ENCODE data around the gene ZNF768. TPM values are rescaled to one million over a fixed set of nuclear protein-coding genes. Genes with fewer than 3 reads are reported as not detected.

ZNF768 gene
- total RNA-seq, 1 donor from 2014 or later = 37.1 TPM

DNA sequence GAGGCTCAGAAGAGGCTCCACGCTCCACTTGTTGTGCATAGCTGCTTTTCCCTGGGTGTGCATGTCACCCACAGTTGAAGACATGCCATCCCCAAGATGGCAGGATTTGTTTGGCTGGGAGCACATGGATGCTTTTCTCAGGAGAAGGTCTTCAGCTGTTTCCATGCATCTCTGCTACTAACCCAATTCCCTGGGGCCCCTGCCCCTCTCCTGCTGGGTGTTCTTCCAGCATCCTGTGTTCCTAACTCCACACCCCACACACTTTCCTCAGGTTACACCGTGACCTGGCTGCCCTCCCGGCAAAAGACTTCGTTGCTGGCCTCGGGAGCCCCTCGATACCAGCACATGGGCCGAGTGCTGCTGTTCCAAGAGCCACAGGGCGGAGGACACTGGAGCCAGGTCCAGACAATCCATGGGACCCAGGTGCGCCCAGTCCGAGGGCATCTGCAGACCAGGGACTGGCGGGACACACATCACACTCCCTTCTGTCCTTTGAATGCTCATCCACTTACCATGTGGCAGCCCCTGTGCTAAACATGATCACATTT, 32.4 kb downstream of the ZNF768 start:
- H3K4me1 Mint-ChIP-seq (ENCODE audit: unreplicated experiment) = peaks cover 13% of the 10 kb centered on the region
- TF ChIP-seq, protein P1, sequence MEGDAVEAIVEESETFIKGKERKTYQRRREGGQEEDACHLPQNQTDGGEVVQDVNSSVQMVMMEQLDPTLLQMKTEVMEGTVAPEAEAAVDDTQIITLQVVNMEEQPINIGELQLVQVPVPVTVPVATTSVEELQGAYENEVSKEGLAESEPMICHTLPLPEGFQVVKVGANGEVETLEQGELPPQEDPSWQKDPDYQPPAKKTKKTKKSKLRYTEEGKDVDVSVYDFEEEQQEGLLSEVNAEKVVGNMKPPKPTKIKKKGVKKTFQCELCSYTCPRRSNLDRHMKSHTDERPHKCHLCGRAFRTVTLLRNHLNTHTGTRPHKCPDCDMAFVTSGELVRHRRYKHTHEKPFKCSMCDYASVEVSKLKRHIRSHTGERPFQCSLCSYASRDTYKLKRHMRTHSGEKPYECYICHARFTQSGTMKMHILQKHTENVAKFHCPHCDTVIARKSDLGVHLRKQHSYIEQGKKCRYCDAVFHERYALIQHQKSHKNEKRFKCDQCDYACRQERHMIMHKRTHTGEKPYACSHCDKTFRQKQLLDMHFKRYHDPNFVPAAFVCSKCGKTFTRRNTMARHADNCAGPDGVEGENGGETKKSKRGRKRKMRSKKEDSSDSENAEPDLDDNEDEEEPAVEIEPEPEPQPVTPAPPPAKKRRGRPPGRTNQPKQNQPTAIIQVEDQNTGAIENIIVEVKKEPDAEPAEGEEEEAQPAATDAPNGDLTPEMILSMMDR (IDR thresholded peaks at IDR 0.05) = no peak
- no peaks in the 10 kb centered on the region for H3K36me3 Mint-ChIP-seq (ENCODE audit: unreplicated experiment)
- H3K4me3 Mint-ChIP-seq (ENCODE audit: unreplicated experiment) = no peak overlapping the region
- no peak overlapping the region for H3K27ac Mint-ChIP-seq (ENCODE audit: unreplicated experiment)
- DNase-seq (ENCODE audit: extremely low spot score, unreplicated experiment) = no peak
- H3K27me3 Mint-ChIP-seq (ENCODE audit: unreplicated experiment) = no peaks in the 10 kb centered on the region
- no peaks in the 10 kb centered on the region for H3K9me3 Mint-ChIP-seq (ENCODE audit: unreplicated experiment)

DNA sequence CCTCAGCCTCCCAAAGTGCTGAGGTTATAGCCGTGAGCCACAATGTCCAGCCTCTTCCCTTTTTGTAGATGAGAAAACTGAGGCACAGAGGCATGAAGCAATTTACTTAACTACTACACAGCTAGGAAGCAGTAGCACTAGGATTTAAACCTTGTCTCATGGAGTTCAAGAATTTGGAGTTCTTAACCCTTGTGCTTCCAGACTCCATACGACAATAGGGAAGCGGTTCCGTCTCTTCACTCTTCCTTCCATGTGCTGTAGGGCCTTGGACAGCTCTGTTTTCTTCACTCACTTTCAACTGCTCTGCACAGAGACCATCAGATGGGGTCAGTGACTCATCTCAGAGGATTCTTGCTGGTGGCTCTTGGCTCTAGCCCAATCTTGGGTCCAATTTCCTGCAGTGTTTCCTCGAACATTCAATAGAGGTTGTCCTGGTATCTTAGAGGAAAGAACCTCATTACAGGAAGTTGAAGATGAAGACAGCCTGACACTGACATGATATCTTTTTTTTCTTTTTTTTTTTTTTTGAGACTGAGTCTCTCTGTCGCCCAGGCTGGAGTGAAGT, 34.5 kb downstream of the ZNF768 start:
- no peaks in the 10 kb centered on the region for H3K27me3 Mint-ChIP-seq (ENCODE audit: unreplicated experiment)
- H3K9me3 Mint-ChIP-seq (ENCODE audit: unreplicated experiment) = no peaks in the 10 kb centered on the region
- peaks cover 13% of the 10 kb centered on the region for H3K4me1 Mint-ChIP-seq (ENCODE audit: unreplicated experiment)
- peak overlapping the region; percentile 19 for H3K27ac Mint-ChIP-seq (ENCODE audit: unreplicated experiment)
- no peak for DNase-seq (ENCODE audit: extremely low spot score, unreplicated experiment)
- no peak overlapping the region for H3K4me3 Mint-ChIP-seq (ENCODE audit: unreplicated experiment)
- H3K36me3 Mint-ChIP-seq (ENCODE audit: unreplicated experiment) = no peaks in the 10 kb centered on the region
- TF ChIP-seq, protein P1 (IDR thresholded peaks at IDR 0.05) = no peak

DNA sequence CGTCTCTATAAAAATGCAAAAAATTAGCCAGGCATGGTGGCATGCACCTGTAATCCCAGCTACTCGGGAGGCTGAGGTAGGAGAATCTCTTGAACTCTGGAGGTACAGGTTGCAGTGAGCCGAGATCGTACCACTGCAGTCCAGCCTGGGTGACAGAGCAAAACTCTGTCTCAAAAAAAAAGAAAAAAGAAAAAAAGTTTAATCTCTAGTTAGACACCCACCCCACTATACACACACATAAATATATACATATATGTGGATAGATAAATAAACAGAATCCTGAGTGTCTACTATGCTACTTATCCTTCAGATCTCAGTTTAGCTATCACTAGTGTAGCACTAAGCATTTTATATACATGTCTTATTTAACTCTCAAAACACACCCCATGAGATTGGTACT, 35.1 kb downstream of the ZNF768 start:
- TF ChIP-seq, protein P1 (IDR thresholded peaks at IDR 0.05) = no peak
- Mint-ChIP-seq H3K4me3 (ENCODE audit: unreplicated experiment) (no peak overlapping the region), H3K27me3 (ENCODE audit: unreplicated experiment) (peaks cover 2% of the 10 kb centered on the region), H3K36me3 (ENCODE audit: unreplicated experiment) (no peaks in the 10 kb centered on the region), H3K9me3 (ENCODE audit: unreplicated experiment) (no peaks in the 10 kb centered on the region), H3K27ac (ENCODE audit: unreplicated experiment) (no peak overlapping the region), H3K4me1 (ENCODE audit: unreplicated experiment) (peaks cover 13% of the 10 kb centered on the region)
- no peak for DNase-seq (ENCODE audit: extremely low spot score, unreplicated experiment)

DNA sequence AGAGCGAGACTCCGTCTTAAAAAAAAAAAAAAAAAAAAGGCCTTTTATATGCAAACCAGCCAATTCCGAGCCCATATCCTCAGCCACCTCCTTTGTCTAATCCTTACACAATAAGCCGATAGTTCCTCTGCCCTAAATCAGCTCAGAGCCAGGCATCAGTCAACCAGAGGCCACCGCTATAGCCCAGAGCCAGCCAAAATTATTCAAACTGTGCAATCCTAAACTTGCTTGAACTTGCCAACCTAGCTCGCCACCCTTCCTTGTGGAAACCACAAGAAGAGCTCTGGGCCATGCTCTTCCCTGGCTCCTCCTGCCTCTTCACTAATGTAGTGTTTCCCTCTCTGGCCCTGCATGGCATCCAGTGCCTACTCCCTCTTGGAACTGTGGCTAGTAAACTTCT, 36.2 kb downstream of the ZNF768 start:
- no peaks in the 10 kb centered on the region for H3K36me3 Mint-ChIP-seq (ENCODE audit: unreplicated experiment)
- H3K4me1 Mint-ChIP-seq (ENCODE audit: unreplicated experiment) = peaks cover 13% of the 10 kb centered on the region
- H3K27ac Mint-ChIP-seq (ENCODE audit: unreplicated experiment) = no peak overlapping the region
- H3K4me3 Mint-ChIP-seq (ENCODE audit: unreplicated experiment) = no peak overlapping the region
- H3K27me3 Mint-ChIP-seq (ENCODE audit: unreplicated experiment) = peaks cover 4% of the 10 kb centered on the region
- DNase-seq (ENCODE audit: extremely low spot score, unreplicated experiment) = no peak
- TF ChIP-seq, protein P1 (IDR thresholded peaks at IDR 0.05) = no peak
- H3K9me3 Mint-ChIP-seq (ENCODE audit: unreplicated experiment) = no peaks in the 10 kb centered on the region

DNA sequence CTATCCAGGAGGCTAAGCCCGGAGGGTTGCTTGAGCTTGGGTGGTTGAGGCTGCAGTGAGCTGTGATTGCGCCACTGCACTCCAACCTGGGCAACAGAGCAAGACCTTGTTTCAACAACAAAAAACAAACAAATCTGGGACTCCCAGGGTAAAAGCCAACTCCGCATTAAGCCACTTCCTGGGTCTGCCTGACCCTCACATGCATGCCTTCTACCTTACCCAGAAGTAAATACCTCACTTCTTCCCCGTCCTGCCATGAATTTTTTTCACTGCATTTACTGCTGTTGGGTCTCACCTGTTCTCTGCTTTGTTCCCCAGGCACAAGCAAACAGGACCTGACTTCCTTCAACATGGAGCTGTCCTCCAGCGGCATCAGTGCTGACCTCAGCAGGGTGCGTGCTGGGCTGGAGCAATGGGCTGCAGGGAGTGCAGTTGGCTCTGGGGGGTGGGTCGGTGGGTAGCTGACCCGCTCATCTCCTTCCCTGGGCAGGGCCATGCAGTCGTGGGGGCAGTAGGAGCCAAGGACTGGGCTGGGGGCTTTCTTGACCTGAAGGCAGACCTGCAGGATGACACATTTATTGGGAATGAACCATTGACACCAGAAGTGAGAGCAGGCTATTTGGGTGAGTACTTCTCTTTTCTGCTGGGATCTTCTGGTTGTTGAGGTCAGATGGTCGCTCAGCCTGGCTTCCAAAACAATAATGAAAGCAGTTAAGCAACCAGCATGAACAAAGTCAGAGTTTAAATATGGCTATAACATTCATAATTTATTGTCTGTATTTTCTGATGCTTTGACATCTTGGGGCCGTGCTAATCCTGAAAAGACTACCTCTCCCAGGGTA, 37.4 kb downstream of the ZNF768 start:
- no peak for DNase-seq (ENCODE audit: extremely low spot score, unreplicated experiment)
- TF ChIP-seq, protein P1 (IDR thresholded peaks at IDR 0.05) = no peak
- Mint-ChIP-seq H3K9me3 (ENCODE audit: unreplicated experiment) (no peaks in the 10 kb centered on the region), H3K27me3 (ENCODE audit: unreplicated experiment) (peaks cover 4% of the 10 kb centered on the region), H3K27ac (ENCODE audit: unreplicated experiment) (no peak overlapping the region), H3K4me3 (ENCODE audit: unreplicated experiment) (no peak overlapping the region), H3K4me1 (ENCODE audit: unreplicated experiment) (peaks cover 10% of the 10 kb centered on the region), H3K36me3 (ENCODE audit: unreplicated experiment) (no peaks in the 10 kb centered on the region)
